HepG2 (cell line): ENCODE results near the gene MSI2. TPM values are rescaled to one million over a fixed set of nuclear protein-coding genes. Genes with fewer than 3 reads are reported as not detected.

ENCODE experiments used
- AGO2 ChIP-seq: fragments of 200-400 bp; formaldehyde crosslinking; optimal IDR thresholded peaks from 2 replicates; pipeline ENCODE3; 2017; ENCODE audit warnings: mild to moderate bottlenecking, low read depth, low read length, moderate library complexity
- ASH2L ChIP-seq: fragments of 300-600, 200-600 bp; sonication (generic); IDR thresholded peaks from 2 replicates; pipeline ENCODE4 v1.7.0; 2017; ENCODE audit warnings: low read depth, mild to moderate bottlenecking, moderate library complexity, mixed read lengths, low read length; ENCODE audit not compliant: insufficient read length
- ATF7-NPFF ChIP-seq: sonication (generic); formaldehyde crosslinking; IDR thresholded peaks from 2 replicates; pipeline ENCODE4 v1.8.1; 2023; ENCODE audit warnings: mild to moderate bottlenecking, low read depth, missing genetic modification reagents, moderate library complexity
- CBX5 ChIP-seq: sonication (generic); formaldehyde crosslinking; IDR thresholded peaks from 2 replicates; pipeline ENCODE4 v1.4.0; 2020; ENCODE audit warnings: missing genetic modification reagents, borderline replicate concordance
- DNMT1 ChIP-seq: sonication (generic); formaldehyde crosslinking; IDR thresholded peaks from 2 replicates; pipeline ENCODE4 v1.5.1; 2020; ENCODE audit warnings: mild to moderate bottlenecking, missing genetic modification reagents
- ETV6 ChIP-seq: sonication (generic); formaldehyde crosslinking; conservative IDR thresholded peaks from 2 replicates; pipeline ENCODE4 v1.4.0; 2020; ENCODE audit warnings: missing genetic modification reagents
- HDAC6 ChIP-seq: fragments of 200-600 bp; sonication (generic); IDR thresholded peaks from 2 replicates; pipeline ENCODE4 v1.7.0; 2017; ENCODE audit warnings: mild to moderate bottlenecking, antibody characterized with exemption, low read length, low read depth
- IKZF1 ChIP-seq: fragments of 450-650 bp; IDR thresholded peaks from 2 replicates; pipeline ENCODE4 v1.7.1; 2016
- JARID2 ChIP-seq: sonication (generic); formaldehyde crosslinking; IDR thresholded peaks from 2 replicates; pipeline ENCODE4 v1.8.1; 2023; ENCODE audit warnings: missing genetic modification reagents, inconsistent platforms; ENCODE audit not compliant: insufficient replicate concordance
- MAFG ChIP-seq: sonication (generic); formaldehyde crosslinking; IDR thresholded peaks from 2 replicates; pipeline ENCODE4 v1.5.1; 2020; ENCODE audit warnings: mild to moderate bottlenecking, missing genetic modification reagents
- MBNL3 ChIP-seq: fragments of 250-450 bp; sonication (Bioruptor Pico); conservative IDR thresholded peaks from 2 replicates; pipeline ENCODE4 v1.8.0; 2022; ENCODE audit warnings: mild to moderate bottlenecking, inconsistent platforms
- MTERF4 ChIP-seq: sonication (generic); formaldehyde crosslinking; IDR thresholded peaks from 2 replicates; pipeline ENCODE4 v1.8.0; 2023; ENCODE audit warnings: mild to moderate bottlenecking, missing genetic modification reagents
- NR0B2 ChIP-seq: sonication (generic); formaldehyde crosslinking; IDR thresholded peaks from 2 replicates; pipeline ENCODE4 v1.4.0; 2020; ENCODE audit warnings: mild to moderate bottlenecking, missing genetic modification reagents
- PHF21A ChIP-seq: sonication (generic); formaldehyde crosslinking; IDR thresholded peaks from 2 replicates; pipeline ENCODE4 v1.5.0; 2020; ENCODE audit warnings: mild to moderate bottlenecking, missing genetic modification reagents
- RFX1 ChIP-seq: fragments of 450-650 bp; IDR thresholded peaks from 2 replicates; pipeline ENCODE4 v1.6.1; 2017
- TEAD3 ChIP-seq: optimal IDR thresholded peaks from 2 replicates; pipeline ENCODE3; 2016; ENCODE audit warnings: borderline replicate concordance
- THAP8 ChIP-seq: sonication (generic); formaldehyde crosslinking; IDR thresholded peaks from 2 replicates; pipeline ENCODE4 v1.5.1; 2020; ENCODE audit warnings: missing genetic modification reagents, mild to moderate bottlenecking, borderline replicate concordance
- UBTF ChIP-seq: sonication (generic); formaldehyde crosslinking; IDR thresholded peaks from 2 replicates; pipeline ENCODE4 v1.4.0; 2020; ENCODE audit warnings: mild to moderate bottlenecking, missing genetic modification reagents
- ZNF138 ChIP-seq: sonication (generic); formaldehyde crosslinking; IDR thresholded peaks from 2 replicates; pipeline ENCODE4 v1.5.0; 2020; ENCODE audit warnings: mild to moderate bottlenecking, low read depth, missing genetic modification reagents
- ZNF503 ChIP-seq: sonication (generic); formaldehyde crosslinking; IDR thresholded peaks from 2 replicates; pipeline ENCODE4 v1.4.0; 2020; ENCODE audit warnings: missing genetic modification reagents
- ZNF720 ChIP-seq: sonication (generic); formaldehyde crosslinking; IDR thresholded peaks from 2 replicates; pipeline ENCODE4 v1.4.0; 2020; ENCODE audit warnings: missing genetic modification reagents
- ZSCAN5A ChIP-seq: sonication (generic); formaldehyde crosslinking; IDR thresholded peaks from 2 replicates; pipeline ENCODE4 v1.8.0; 2022; ENCODE audit warnings: mild to moderate bottlenecking, missing genetic modification reagents, borderline replicate concordance
- polyA plus RNA-seq, 8 experiments: library from polyadenylated mRNA; depleted of rRNA in 3 of 8; stranded (reverse) in 7 of 8; unstranded in 1 of 8; fragments of >200 nt; fragmentation: Illumina TruSeq in 4 of 8; extraction: Trizol in 4 of 8; gene quantifications; 2 replicates each; pipeline versions ENCODE4 v1.2.1 to v1.2.3, GENCODE V29; 2011 to 2016; ENCODE audit warnings: low read depth in 4 of 8, missing spikeins in 1 of 8, mixed read lengths in 1 of 8; ENCODE audit not compliant: insufficient read depth in 1 of 8
- total RNA-seq, 5 experiments: library from RNA; depleted of rRNA; stranded (reverse); fragments of >200 nt; fragmentation: Illumina TruSeq; extraction: Trizol; gene quantifications; 2 replicates each; pipeline ENCODE4 v1.2.3, GENCODE V29; 2016; ENCODE audit warnings: low read depth in 1 of 5

The MSI2 gene
- total and polyA plus RNA-seq, 2 of the 13 experiments (the other 11 are each of a cell fraction or from before 2014, with no cell fraction given) = 77.5 to 78.4 TPM

- TF ChIP-seq ETV6 (CRISPR knock-in tag) (no peak), ZSCAN5A (CRISPR knock-in tag) (no peak), ATF7-NPFF (no peak), PHF21A (CRISPR knock-in tag) (peak; percentile 66; the same call in 1 of the 2 replicates), IKZF1 (no peak), MTERF4 (CRISPR knock-in tag) (0 out of 2 replicates have a peak, but pooled peaks have one; percentile 6), ZNF720 (CRISPR knock-in tag) (peak; percentile 44; the same call in 1 of the 2 replicates), MAFG (CRISPR knock-in tag) (no peak), UBTF (CRISPR knock-in tag) (no peak; the same call in 1 of the 2 replicates), TEAD3 (CRISPR knock-in tag) (peak; percentile 11), RFX1 (no peak), CBX5 (CRISPR knock-in tag) (no peak), HDAC6 (no peak), JARID2 (CRISPR knock-in tag) (no peak), THAP8 (CRISPR knock-in tag) (no peak), DNMT1 (CRISPR knock-in tag) (0 out of 2 replicates have a peak, but pooled peaks have one; percentile 41), ASH2L (no peak), NR0B2 (no peak), AGO2 (peak; percentile 40), ZNF138 (no peak), MBNL3 (CRISPR knock-in tag) (no peak), ZNF503 (CRISPR knock-in tag) (no peak)
These were observed 184.4 kb downstream of the MSI2 start (continued) for GRCh38 chr17:57440522-57441269.
